Glomerular endothelial cell (primary cell): Measurements from ENCODE around the gene HLA-DOB. TPM values are rescaled to one million over a fixed set of nuclear protein-coding genes. Genes with fewer than 3 reads are reported as not detected.

Experiments
- total RNA-seq: library from RNA; depleted of rRNA; stranded (reverse); fragments of >200 nt; gene quantifications from 2 replicates; pipeline ENCODE4 v1.2.3, GENCODE V29; 2015

HLA-DOB gene
- total RNA-seq, 1 donor from 2014 or later, result 1.2 TPM

Other genes starting within 250 kb of the HLA-DOB start
- gene HLA-DRB1, start 227.2 kb downstream of the HLA-DOB start, total RNA-seq, result 12.7 and 20.4 TPM in 2 replicates
- gene HLA-DQA1, start 179.6 kb downstream of the HLA-DOB start, total RNA-seq, result not detected in 2 replicates
- 0.10 and 1.1 TPM in 2 replicates for gene HLA-DQB1, start 150.3 kb downstream of the HLA-DOB start, total RNA-seq
- gene HLA-DQA2, start 75.6 kb downstream of the HLA-DOB start, total RNA-seq, result not detected in 2 replicates
- not detected in 2 replicates for gene HLA-DQB2, start 53.5 kb downstream of the HLA-DOB start, total RNA-seq
- gene TAP2, start 21.7 kb upstream of the HLA-DOB start, total RNA-seq, result 23.2 and 36.1 TPM in 2 replicates
- 62.9 and 67.0 TPM in 2 replicates for gene PSMB8, start 27.0 kb upstream of the HLA-DOB start, total RNA-seq
- 75.3 and 106 TPM in 2 replicates for gene TAP1, start 36.7 kb upstream of the HLA-DOB start, total RNA-seq
- gene PSMB9, start 37.2 kb upstream of the HLA-DOB start, total RNA-seq, result 53.8 and 55.1 TPM in 2 replicates
- gene HLA-DMB, start 124.0 kb upstream of the HLA-DOB start, total RNA-seq, result 0.48 and 1.8 TPM in 2 replicates
- gene HLA-DMA, start 136.1 kb upstream of the HLA-DOB start, total RNA-seq, result 0.53 and 0.99 TPM in 2 replicates
- gene BRD2, start 151.6 kb upstream of the HLA-DOB start, total RNA-seq, result 116 and 138 TPM in 2 replicates
- gene HLA-DOA, start 192.6 kb upstream of the HLA-DOB start, total RNA-seq, result not detected in 2 replicates